Panc1 (cell line): ENCODE data around the gene CTTNBP2NL. TPM values are rescaled to one million over a fixed set of nuclear protein-coding genes. Genes with fewer than 3 reads are reported as not detected.

Experiments used
- ATAC-seq: fragments of 200-7000 bp; cut with Tn5 transposase; 2 replicates; pipeline ENCODE4 v1.9.1; 2020; ENCODE audit warnings: mild to moderate bottlenecking, moderate library complexity
- BruUV-seq: library from RNA; stranded (reverse); fragments of 400-500 nt; replicated peaks from 2 replicates; lab custom pipeline; 2021; lab: Mats Ljungman, UMichigan
- CTCF ChIA-PET: fragments of 300-600 bp; sonication (Branson Sonifier 250); formaldehyde crosslinking; loops from one replicate; lab custom pipeline; 2022; ENCODE audit warnings: antibody characterized with exemption; lab: Charles Lee
- POLR2A ChIA-PET: fragments of 300-600 bp; sonication (Branson Sonifier 250); formaldehyde crosslinking; loops from one replicate; lab custom pipeline; 2022; ENCODE audit warnings: antibody characterized with exemption; lab: Charles Lee
- DNase-seq: peaks from one replicate; pipeline ENCODE4 v3.0.0-alpha.2; 2010; ENCODE audit warnings: low read depth, low spot score
- H3K27ac ChIP-seq: 2 replicates; pipeline ENCODE4 v1.5.1; 2011; ENCODE audit warnings: mild to moderate bottlenecking, low read length, inconsistent platforms
- H3K27me3 ChIP-seq: fragments of 200-500 bp; sonication (Bioruptor generic); 2 replicates; pipeline ENCODE4 v1.6.0; 2014; ENCODE audit warnings: low read length, inconsistent platforms; ENCODE audit not compliant: control insufficient read depth, insufficient read depth
- H3K36me3 ChIP-seq: fragments of 200-500 bp; sonication (Bioruptor generic); 2 replicates; pipeline ENCODE4 v1.5.1; 2014; ENCODE audit warnings: inconsistent platforms, mild to moderate bottlenecking, low read length, moderate library complexity; ENCODE audit not compliant: control insufficient read depth, insufficient read depth
- H3K4me1 ChIP-seq: 2 replicates; pipeline ENCODE4 v1.5.1; 2011; ENCODE audit warnings: inconsistent platforms, mild to moderate bottlenecking, low read length, moderate library complexity; ENCODE audit not compliant: control insufficient read depth, insufficient read depth
- H3K4me3 ChIP-seq, 2 experiments: 2 replicates each; pipeline ENCODE4 v1.5.1; 2011 to 2012; ENCODE audit warnings: low read depth in 2 of 2, low read length in 2 of 2, mild to moderate bottlenecking in 2 of 2, inconsistent platforms in 1 of 2, moderate library complexity in 1 of 2
- H3K9me3 ChIP-seq: fragments of 200-500 bp; sonication (Bioruptor generic); 2 replicates; pipeline ENCODE4 v1.5.1; 2014; ENCODE audit warnings: low read depth, mild to moderate bottlenecking, inconsistent platforms, low read length, moderate library complexity; ENCODE audit not compliant: control insufficient read depth, insufficient read depth
- POLR2AphosphoS5 ChIP-seq: IDR thresholded peaks from 2 replicates; pipeline ENCODE4 v1.6.1; 2012; ENCODE audit warnings: mild to moderate bottlenecking, low read depth, low read length, moderate library complexity
- SIN3A ChIP-seq: IDR thresholded peaks from 2 replicates; pipeline ENCODE4 v1.6.1; 2012; ENCODE audit warnings: low read depth, mild to moderate bottlenecking, low read length, moderate library complexity, borderline replicate concordance; ENCODE audit not compliant: insufficient read depth
- TCF7L2 ChIP-seq: IDR thresholded peaks from 2 replicates; pipeline ENCODE4 v1.6.1; 2011; ENCODE audit warnings: mild to moderate bottlenecking, low read depth, low read length, inconsistent platforms
- in situ Hi-C: cut with HindIII; loops from 2 replicates; pipeline ENCODE4 v1.10.0; 2016; ENCODE audit warnings: low sequenced_read_pairs, low pct_unique_long_range_greater_than_20kb
- intact Hi-C: fragments of 100-400 bp; cut with micrococcal nuclease; formaldehyde crosslinking; loops from one replicate; pipeline ENCODE4 v1.10.0; 2022; ENCODE audit not compliant: unreplicated experiment
- total RNA-seq: library from RNA; stranded (reverse); gene quantifications from one replicate; pipeline ENCODE4 v1.2.1, GENCODE V29; 2021; ENCODE audit not compliant: unreplicated experiment
- TF ChIP-seq, protein P1 (sequence below): fragments of 450-650 bp; IDR thresholded peaks from 2 replicates; pipeline ENCODE4 v1.5.1; 2017; ENCODE audit warnings: mild to moderate bottlenecking
- TF ChIP-seq, protein P2 (sequence below), 2 experiments: IDR thresholded peaks; 2 replicates each; pipeline ENCODE4 v1.6.1; 2011 to 2012; ENCODE audit warnings: low read depth in 2 of 2, control low read depth in 1 of 2, low read length in 1 of 2, mild to moderate bottlenecking in 1 of 2, moderate library complexity in 1 of 2; ENCODE audit not compliant: insufficient read depth in 1 of 2

The CTTNBP2NL gene
- total RNA-seq, 1 experiment from 2014 or later = 18.4 TPM

DNA sequence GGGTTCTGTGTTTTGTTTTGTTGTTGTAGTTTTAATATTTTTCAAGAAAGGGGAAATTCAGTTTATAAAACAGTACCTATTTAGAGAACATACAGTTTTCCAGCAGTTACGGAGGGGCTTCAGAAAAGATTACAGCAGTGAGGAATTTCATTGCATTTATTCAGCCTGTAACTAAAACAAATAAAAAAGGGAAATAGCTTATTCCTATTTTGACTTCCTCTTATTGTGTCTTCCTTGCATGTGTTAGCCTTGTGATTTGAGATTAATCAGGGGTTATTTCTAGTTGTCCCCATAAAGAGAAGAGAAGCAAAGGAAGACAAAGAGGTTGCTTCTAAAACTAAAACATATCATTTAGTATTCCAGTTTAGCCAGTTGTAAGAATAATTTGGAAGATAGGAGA, 35.0 kb downstream of the CTTNBP2NL start:
- intact Hi-C loops (no loop called here), in situ Hi-C loops (no loop called here)
- CTCF ChIA-PET = no interaction called here
- H3K27me3 ChIP-seq = no peaks in the 10 kb centered on the region
- POLR2A ChIA-PET = interaction anchor here (0.6 kb wide), 1 partner anchor 228 kb away, joined by 3 read pairs; no protein-coding TSS in a partner anchor
- H3K27ac ChIP-seq = no peak overlapping the region
- DNase-seq (no peak), ATAC-seq (no peak)
- BruUV-seq = no TSS peak
- H3K9me3 ChIP-seq = no peaks in the 10 kb centered on the region
- TF ChIP-seq, protein P1, sequence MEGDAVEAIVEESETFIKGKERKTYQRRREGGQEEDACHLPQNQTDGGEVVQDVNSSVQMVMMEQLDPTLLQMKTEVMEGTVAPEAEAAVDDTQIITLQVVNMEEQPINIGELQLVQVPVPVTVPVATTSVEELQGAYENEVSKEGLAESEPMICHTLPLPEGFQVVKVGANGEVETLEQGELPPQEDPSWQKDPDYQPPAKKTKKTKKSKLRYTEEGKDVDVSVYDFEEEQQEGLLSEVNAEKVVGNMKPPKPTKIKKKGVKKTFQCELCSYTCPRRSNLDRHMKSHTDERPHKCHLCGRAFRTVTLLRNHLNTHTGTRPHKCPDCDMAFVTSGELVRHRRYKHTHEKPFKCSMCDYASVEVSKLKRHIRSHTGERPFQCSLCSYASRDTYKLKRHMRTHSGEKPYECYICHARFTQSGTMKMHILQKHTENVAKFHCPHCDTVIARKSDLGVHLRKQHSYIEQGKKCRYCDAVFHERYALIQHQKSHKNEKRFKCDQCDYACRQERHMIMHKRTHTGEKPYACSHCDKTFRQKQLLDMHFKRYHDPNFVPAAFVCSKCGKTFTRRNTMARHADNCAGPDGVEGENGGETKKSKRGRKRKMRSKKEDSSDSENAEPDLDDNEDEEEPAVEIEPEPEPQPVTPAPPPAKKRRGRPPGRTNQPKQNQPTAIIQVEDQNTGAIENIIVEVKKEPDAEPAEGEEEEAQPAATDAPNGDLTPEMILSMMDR = no peak
- no peak for TF ChIP-seq SIN3A
- TF ChIP-seq, protein P2, sequence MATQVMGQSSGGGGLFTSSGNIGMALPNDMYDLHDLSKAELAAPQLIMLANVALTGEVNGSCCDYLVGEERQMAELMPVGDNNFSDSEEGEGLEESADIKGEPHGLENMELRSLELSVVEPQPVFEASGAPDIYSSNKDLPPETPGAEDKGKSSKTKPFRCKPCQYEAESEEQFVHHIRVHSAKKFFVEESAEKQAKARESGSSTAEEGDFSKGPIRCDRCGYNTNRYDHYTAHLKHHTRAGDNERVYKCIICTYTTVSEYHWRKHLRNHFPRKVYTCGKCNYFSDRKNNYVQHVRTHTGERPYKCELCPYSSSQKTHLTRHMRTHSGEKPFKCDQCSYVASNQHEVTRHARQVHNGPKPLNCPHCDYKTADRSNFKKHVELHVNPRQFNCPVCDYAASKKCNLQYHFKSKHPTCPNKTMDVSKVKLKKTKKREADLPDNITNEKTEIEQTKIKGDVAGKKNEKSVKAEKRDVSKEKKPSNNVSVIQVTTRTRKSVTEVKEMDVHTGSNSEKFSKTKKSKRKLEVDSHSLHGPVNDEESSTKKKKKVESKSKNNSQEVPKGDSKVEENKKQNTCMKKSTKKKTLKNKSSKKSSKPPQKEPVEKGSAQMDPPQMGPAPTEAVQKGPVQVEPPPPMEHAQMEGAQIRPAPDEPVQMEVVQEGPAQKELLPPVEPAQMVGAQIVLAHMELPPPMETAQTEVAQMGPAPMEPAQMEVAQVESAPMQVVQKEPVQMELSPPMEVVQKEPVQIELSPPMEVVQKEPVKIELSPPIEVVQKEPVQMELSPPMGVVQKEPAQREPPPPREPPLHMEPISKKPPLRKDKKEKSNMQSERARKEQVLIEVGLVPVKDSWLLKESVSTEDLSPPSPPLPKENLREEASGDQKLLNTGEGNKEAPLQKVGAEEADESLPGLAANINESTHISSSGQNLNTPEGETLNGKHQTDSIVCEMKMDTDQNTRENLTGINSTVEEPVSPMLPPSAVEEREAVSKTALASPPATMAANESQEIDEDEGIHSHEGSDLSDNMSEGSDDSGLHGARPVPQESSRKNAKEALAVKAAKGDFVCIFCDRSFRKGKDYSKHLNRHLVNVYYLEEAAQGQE (IDR thresholded peaks at IDR 0.05; ENCODE audit: insufficient read depth in 1 of 2, low read depth in 2 of 2, low read length in 1 of 2) = no peak
- no peak for TF ChIP-seq TCF7L2
- TF ChIP-seq POLR2AphosphoS5 = no peak
- no peak overlapping the region for H3K4me3 ChIP-seq
- H3K4me1 ChIP-seq = no peaks in the 10 kb centered on the region
- no peaks in the 10 kb centered on the region; the same call in 1 of the 2 replicates for H3K36me3 ChIP-seq

DNA sequence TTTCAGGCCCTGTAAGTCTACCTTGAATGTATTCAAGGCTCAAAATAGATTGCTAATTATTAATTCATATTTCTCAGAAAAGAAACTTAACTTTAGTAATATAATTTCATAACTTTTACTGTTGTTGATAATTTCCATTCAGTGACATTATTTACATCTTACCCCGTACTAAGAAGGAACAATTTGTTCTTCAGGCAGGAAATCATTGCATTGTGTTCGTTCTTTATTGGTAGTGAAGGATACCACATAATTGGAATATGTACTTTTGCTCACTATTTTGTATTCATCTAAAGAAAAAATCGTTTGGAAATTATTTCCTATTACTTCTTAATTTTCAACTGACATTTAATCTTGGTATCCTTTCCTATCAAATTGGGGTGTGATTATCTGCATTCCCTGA, 39.4 kb downstream of the CTTNBP2NL start:
- intact Hi-C loops (no loop called here), in situ Hi-C loops (no loop called here)
- no peaks in the 10 kb centered on the region for H3K36me3 ChIP-seq
- TF ChIP-seq, protein P2 (IDR thresholded peaks at IDR 0.05; ENCODE audit: insufficient read depth in 1 of 2, low read depth in 2 of 2, low read length in 1 of 2) = no peak
- TF ChIP-seq TCF7L2 (no peak), SIN3A (no peak), POLR2AphosphoS5 (no peak)
- TF ChIP-seq, protein P1 = no peak
- H3K27ac ChIP-seq = no peak overlapping the region
- H3K27me3 ChIP-seq = no peaks in the 10 kb centered on the region
- H3K4me1 ChIP-seq = no peaks in the 10 kb centered on the region
- H3K4me3 ChIP-seq = no peak overlapping the region
- H3K9me3 ChIP-seq = no peaks in the 10 kb centered on the region
- no peak for DNase-seq
- BruUV-seq = no TSS peak
- no peak for ATAC-seq
- POLR2A ChIA-PET = no interaction called here
- CTCF ChIA-PET = no interaction called here
